GM12873 (cell line): Measurements from ENCODE around the gene ACSL3.

ENCODE experiments used
- CTCF ChIP-seq: IDR thresholded peaks from 2 replicates; pipeline ENCODE4 v1.5.1; 2012; ENCODE audit warnings: low read depth, mild to moderate bottlenecking, moderate library complexity, low read length, control low read depth; ENCODE audit not compliant: insufficient read depth; ENCODE audit errors: missing control alignments

Gene ACSL3

DNA sequence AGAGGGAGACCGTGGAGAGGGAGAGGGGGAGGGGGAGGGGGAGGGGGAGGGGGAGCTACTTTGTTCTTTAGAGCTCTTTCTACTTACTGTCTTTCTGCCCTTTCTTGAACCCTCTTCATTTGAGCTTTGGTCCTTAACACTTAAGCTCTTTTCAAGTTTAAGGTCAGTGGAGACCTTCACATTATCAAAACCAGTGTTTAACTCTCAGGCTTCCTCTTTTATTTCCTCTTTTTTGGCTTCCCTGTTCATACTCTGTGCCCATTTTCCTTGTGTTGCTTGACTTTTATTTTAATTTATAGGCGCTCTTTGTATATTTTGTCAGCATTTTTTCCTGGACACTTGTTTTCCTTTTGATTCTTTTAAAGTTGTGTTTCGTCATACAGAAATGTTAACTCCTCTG lies 37.1 kb downstream of the ACSL3 start:
- no peak for TF ChIP-seq CTCF

GRCh38 chr2:222899413-222900181 lies 38.8 kb downstream of the ACSL3 start:
- TF ChIP-seq CTCF = no peak

DNA sequence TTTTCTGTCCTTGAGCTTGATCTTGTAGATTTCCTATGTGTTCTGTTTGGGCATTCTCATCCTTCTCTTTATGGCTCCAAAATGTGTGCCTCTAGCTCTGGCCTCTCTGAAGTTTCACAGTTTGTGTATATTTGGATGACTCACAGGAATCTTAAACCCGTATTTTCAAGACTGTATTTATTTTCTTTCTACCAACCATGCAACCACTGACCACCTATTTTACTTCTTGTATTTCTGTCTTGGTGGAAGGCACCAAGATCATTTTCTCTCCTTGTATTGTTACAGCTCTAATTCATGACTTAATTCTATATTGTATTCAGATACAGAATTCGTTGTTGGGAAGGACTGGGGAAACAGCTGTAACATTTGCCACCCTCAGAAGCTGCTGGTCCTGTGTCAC lies 39.5 kb downstream of the ACSL3 start:
- no peak for TF ChIP-seq CTCF

- TF ChIP-seq CTCF = no peak
Measured at GRCh38 chr2:222902660-222903059, 41.8 kb downstream of the ACSL3 start.

GRCh38 chr2:222903234-222904220 lies 42.7 kb downstream of the ACSL3 start:
- peak; percentile 60 for TF ChIP-seq CTCF

DNA sequence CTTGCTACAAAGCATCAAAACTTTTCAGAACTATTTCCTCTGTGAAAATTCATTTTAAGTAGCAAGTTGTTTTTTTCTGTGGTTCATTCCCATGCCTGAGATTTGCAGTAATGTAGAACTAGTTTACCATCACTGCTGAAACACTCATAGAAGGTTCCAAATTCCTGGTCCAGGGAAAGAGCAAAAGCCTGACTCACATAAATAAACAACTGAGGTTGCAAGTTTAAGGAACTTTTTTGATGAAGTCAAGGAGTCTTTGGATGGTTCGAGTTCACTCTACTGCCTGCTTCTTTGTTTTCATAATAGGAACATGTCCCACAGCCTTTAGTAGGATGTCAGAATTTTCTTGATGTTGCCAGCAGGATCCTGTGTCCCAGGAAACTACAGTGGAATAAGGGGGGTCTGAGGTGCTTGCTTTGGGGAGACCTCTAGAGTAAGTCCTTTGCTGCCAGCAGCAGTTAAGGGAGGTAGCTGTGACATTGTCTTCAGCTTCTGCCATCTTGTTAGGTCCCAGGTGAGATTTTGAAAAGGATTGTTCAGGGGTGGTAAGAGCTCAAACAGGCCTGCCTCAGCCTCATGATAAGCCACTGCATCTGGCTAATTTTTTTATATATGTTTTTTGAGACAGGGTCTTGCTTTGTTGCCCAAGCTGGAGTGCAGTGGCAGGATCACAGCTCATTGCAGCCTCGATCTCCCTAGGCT lies 43.9 kb downstream of the ACSL3 start:
- TF ChIP-seq CTCF = no peak
